ENCODE measurements around the gene MINDY4.

DNA sequence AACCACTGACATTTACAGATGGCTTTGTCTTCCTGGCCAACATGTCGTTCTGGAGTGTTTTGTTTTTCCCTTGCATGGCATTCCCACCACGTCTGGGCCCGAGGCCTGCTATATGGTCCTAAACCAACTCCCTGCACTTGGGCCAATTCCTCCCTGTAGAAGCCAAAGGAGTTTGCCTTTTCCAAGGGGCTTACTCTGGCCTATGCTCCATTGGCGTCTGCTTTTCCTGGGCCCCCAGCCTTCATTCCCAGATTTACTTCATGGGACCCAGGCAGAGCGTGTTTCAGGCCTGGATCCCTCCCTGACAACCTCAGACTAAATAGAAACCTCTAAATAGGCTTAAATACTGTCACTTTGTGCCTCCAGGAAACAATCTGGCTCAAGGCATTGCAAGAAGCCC is 60.7 kb downstream of the MINDY4 start:
- TF ChIP-seq, protein P1, sequence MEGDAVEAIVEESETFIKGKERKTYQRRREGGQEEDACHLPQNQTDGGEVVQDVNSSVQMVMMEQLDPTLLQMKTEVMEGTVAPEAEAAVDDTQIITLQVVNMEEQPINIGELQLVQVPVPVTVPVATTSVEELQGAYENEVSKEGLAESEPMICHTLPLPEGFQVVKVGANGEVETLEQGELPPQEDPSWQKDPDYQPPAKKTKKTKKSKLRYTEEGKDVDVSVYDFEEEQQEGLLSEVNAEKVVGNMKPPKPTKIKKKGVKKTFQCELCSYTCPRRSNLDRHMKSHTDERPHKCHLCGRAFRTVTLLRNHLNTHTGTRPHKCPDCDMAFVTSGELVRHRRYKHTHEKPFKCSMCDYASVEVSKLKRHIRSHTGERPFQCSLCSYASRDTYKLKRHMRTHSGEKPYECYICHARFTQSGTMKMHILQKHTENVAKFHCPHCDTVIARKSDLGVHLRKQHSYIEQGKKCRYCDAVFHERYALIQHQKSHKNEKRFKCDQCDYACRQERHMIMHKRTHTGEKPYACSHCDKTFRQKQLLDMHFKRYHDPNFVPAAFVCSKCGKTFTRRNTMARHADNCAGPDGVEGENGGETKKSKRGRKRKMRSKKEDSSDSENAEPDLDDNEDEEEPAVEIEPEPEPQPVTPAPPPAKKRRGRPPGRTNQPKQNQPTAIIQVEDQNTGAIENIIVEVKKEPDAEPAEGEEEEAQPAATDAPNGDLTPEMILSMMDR (IDR thresholded peaks at IDR 0.05; ENCODE audit: insufficient read depth, low read length, poor library complexity, severe bottlenecking): no peak
- no peak for TF ChIP-seq EZH2phosphoT487 (conservative IDR thresholded peaks at IDR 0.05; ENCODE audit: low read length)

All from SU-DHL-6 (cell line).